ENCODE measurements around the gene MBD3L1.

GRCh38 chr19:8884416-8884815 lies 52.2 kb downstream of the MBD3L1 start:
- TF ChIP-seq CTCF (IDR thresholded peaks at IDR 0.05; ENCODE audit: insufficient read depth, low read length, poor library complexity, severe bottlenecking): no peak
- no peak for TF ChIP-seq EZH2phosphoT487 (conservative IDR thresholded peaks at IDR 0.05; ENCODE audit: low read length)

Data from SU-DHL-6 (cell line).